AG10803 (cell line): ENCODE data around the gene CLP1.

Experiments
- DNase-seq: peaks from one replicate; pipeline ENCODE4 v3.0.0; 2010; ENCODE audit warnings: low read depth
- H3K4me3 ChIP-seq: 2 replicates; pipeline ENCODE4 v1.5.1; 2011; ENCODE audit warnings: mild to moderate bottlenecking, low read length, control low read depth
- CTCF ChIP-seq: conservative IDR thresholded peaks from 2 replicates; pipeline ENCODE4 v1.5.1; 2011; ENCODE audit warnings: mild to moderate bottlenecking, low read length, control low read depth, inconsistent platforms

The CLP1 gene

GRCh38 chr11:57640068-57640800 lies 17.3 kb upstream of the CLP1 start:
- DNase-seq = no peak
- H3K4me3 ChIP-seq = peak overlapping the region; percentile 99
- no peak for TF ChIP-seq CTCF

DNA sequence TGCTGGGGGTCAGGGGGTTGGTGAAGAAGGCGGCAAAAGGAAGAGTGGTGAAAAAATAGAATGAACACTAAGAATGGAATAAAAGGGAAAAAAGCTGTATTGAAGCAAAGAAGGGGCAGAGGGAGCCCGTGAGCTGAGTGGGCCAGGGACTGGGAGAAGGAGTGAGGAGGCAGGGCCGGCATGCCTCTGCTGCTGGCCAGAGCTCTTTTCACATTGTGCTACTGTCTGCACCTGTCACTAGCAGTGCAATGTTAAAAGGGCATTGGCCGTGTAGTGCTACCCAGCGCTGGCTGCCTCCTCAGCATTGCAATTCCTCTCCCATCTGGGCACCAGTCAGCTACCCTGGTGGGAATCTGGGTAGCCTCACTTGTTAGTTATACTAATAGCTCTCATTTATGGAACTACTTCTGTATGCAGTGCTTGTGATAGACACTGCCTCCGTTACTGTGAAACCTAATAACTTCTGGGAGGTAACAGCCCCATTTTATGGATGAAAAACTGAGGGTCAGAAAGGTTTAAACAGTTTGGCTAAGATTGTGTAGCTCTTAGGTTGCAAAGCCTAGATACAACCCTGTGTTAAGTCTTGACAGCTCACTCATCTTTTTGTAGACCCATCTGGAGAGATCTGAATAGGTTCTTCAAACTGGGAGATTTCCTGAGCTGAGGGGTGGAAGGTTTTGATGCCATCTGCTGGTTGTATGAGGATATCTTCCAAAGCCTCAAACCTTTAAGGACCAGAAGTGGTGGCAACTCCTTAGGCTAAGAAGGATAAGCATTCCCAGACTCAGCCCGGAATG lies 16.4 kb upstream of the CLP1 start:
- peak; percentile 80 for TF ChIP-seq CTCF
- peak; percentile 73 for DNase-seq
- H3K4me3 ChIP-seq = no peak overlapping the region; the same call in 1 of the 2 replicates

GRCh38 chr11:57643802-57644201 lies 13.8 kb upstream of the CLP1 start:
- peak; percentile 21 for TF ChIP-seq CTCF
- H3K4me3 ChIP-seq = no peak overlapping the region
- no peak for DNase-seq

DNA sequence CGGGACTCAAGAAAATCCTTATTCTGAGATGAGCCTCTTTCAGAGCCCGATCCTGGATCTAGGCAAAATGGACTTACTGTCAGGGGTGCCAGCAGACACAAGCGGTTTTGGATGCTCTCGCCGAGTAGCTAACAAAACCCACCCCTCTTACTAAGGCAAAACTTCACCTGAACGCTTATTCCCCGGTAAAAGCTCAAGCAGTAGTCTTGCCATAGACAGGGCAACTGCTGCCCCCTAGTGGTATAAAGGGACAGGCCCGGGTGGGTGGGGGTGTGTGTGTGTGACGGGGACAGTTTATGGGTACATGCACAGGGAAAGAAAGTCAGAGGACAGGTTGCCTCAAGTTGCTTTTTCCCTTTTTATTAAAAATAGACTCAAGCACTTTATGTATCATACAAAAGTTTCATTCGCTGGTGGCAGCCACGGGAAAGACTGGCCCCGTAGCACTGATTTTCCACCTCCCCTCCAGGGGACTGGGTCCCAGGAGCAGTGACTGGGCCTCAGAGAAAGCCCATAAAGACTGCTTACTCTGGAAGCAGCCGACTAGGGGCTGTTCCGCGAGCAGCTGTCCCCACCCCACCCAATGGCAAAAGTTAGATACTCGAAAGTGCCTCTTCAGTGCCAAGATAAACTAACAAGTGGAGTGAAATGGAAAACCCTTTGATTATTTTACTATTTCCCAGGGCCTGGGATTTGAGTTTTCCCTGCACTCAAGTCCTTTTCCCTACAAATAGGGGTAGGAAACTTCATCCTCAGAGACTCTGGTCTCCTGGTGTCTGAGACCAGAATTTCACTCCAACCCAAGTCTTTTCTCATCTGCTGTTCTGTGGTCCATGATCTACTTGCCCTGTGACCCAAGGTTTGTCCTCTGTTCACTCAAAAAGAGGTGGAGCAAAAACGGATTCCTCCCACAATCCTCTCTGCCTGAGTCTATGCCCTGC lies 12.5 kb upstream of the CLP1 start:
- no peak overlapping the region for H3K4me3 ChIP-seq
- peak; percentile 86 for TF ChIP-seq CTCF
- DNase-seq = peak; percentile 63

GRCh38 chr11:57645689-57646085 lies 11.9 kb upstream of the CLP1 start:
- no peak overlapping the region for H3K4me3 ChIP-seq
- DNase-seq = no peak
- TF ChIP-seq CTCF = no peak

DNA sequence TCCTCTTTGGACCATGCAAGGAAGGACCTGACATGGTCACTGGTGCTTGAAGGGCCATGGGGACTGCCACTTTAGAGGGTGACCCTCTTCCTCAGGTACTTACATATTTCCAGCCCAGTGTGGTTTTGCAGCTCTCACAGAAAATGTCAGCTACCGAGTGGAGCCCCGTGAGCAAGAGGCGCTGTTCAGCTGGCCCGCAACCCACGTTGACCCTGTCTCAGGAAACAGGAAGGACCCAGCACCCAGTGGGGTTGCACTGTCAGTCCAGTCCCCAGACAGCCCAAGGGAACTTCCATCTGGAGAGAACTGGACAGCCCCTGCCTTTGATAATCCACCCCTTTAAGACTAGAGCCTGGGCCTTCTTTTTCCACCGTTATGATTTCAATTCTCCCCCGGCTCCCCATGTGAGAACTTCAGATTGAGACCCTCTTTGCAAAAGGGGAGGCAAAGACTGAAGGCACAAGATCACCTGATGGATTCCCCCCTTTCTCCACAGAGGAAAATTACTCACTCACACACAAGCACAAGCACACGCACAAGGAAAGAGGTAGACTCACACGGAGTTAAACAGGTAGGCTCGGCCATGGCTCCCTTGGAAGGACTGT lies 11.3 kb upstream of the CLP1 start:
- no peak overlapping the region for H3K4me3 ChIP-seq
- DNase-seq = no peak
- TF ChIP-seq CTCF = no peak
